Stromal cell of bone marrow (primary cell): ENCODE measurements around the gene CPLX1.

ENCODE experiments used
- DNase-seq: peaks from one replicate; pipeline ENCODE4 v3.0.0-alpha.2; 2012; ENCODE audit warnings: low read depth

Gene CPLX1

GRCh38 chr4:825971-826330, at the start of gene CPLX1:
TSS of gene CPLX1 (minus strand) at chr4:826129. CDS start at chr4:824522, 1,607 bp downstream.
- no peak for DNase-seq

- no peak for DNase-seq
Measured at GRCh38 chr4:874971-875817, 49.3 kb upstream of the CPLX1 start.

GRCh38 chr4:874056-874455, 48.1 kb upstream of the CPLX1 start:
- DNase-seq: no peak

- no peak for DNase-seq
Measured at GRCh38 chr4:872241-872981, 46.5 kb upstream of the CPLX1 start.

GRCh38 chr4:871484-871883, 45.6 kb upstream of the CPLX1 start:
- DNase-seq: no peak

- no peak for DNase-seq
Measured at GRCh38 chr4:870951-871350, 45.0 kb upstream of the CPLX1 start.

GRCh38 chr4:869776-870175, 43.8 kb upstream of the CPLX1 start:
- no peak for DNase-seq

GRCh38 chr4:868421-868820, 42.5 kb upstream of the CPLX1 start:
- no peak for DNase-seq

GRCh38 chr4:867526-868250, 41.8 kb upstream of the CPLX1 start:
- no peak for DNase-seq

- DNase-seq: no peak
Measured at GRCh38 chr4:866761-867390, 40.9 kb upstream of the CPLX1 start.

- DNase-seq: no peak
Measured at GRCh38 chr4:866068-866760, 40.3 kb upstream of the CPLX1 start.

- DNase-seq: no peak
Measured at GRCh38 chr4:865572-865971, 39.6 kb upstream of the CPLX1 start.

GRCh38 chr4:865121-865465, 39.2 kb upstream of the CPLX1 start:
- no peak for DNase-seq

- DNase-seq: no peak
Measured at GRCh38 chr4:864456-865120, 38.7 kb upstream of the CPLX1 start.

GRCh38 chr4:860561-860960, 34.6 kb upstream of the CPLX1 start:
- no peak for DNase-seq

- no peak for DNase-seq
Measured at GRCh38 chr4:859496-859895, 33.6 kb upstream of the CPLX1 start.

GRCh38 chr4:858831-859451, 33.0 kb upstream of the CPLX1 start:
- DNase-seq: no peak

GRCh38 chr4:858041-858481, 32.1 kb upstream of the CPLX1 start:
- DNase-seq: no peak

GRCh38 chr4:857461-857860, 31.5 kb upstream of the CPLX1 start:
- no peak for DNase-seq

- no peak for DNase-seq
Measured at GRCh38 chr4:856225-856901, 30.4 kb upstream of the CPLX1 start.
